H1 (cell line): ENCODE data around the gene JDP2. TPM values are rescaled to one million over a fixed set of nuclear protein-coding genes. Genes with fewer than 3 reads are reported as not detected.

ENCODE experiments used
- CREB1 ChIP-seq: IDR thresholded peaks from 2 replicates; pipeline ENCODE4 v1.6.1; 2012; ENCODE audit warnings: inconsistent platforms
- JUND ChIP-seq: IDR thresholded peaks from 2 replicates; pipeline ENCODE4 v1.6.1; 2011; ENCODE audit warnings: mild to moderate bottlenecking, improper control_type of control experiment, low read length
- RBBP5 ChIP-seq: IDR thresholded peaks from 2 replicates; pipeline ENCODE4 v1.7.1; 2012; ENCODE audit warnings: low read depth, mild to moderate bottlenecking, inconsistent platforms, low read length, moderate library complexity, borderline replicate concordance
- RNF2 ChIP-seq: fragments of 200-900, 300-1000 bp; sonication (generic); IDR thresholded peaks from 2 replicates; pipeline ENCODE4 v1.7.1; 2016; ENCODE audit warnings: borderline replicate concordance, low read depth, mild to moderate bottlenecking, antibody characterized with exemption, low read length; ENCODE audit not compliant: poor library complexity, severe bottlenecking; ENCODE audit errors: missing control alignments
- SIRT6 ChIP-seq: IDR thresholded peaks from one replicate; pipeline ENCODE4 v1.7.1; 2012; ENCODE audit warnings: low read length, inconsistent platforms
- YY1 ChIP-seq: IDR thresholded peaks from 2 replicates; pipeline ENCODE4 v1.6.1; 2011; ENCODE audit warnings: low read depth, mild to moderate bottlenecking, low read length
- polyA plus RNA-seq, 7 experiments: library from polyadenylated mRNA; depleted of rRNA in 3 of 7; stranded (reverse) in 5 of 7; unstranded in 2 of 7; fragments of >200 nt in 5 of 7; fragments of 200-250 nt in 2 of 7; gene quantifications; 1 replicate in 5 of 7; 2 replicates in 1 of 7; 4 replicates in 1 of 7; pipeline versions ENCODE4 v1.2.1 to v1.2.3, GENCODE V29; 2011 to 2013; ENCODE audit warnings: missing spikeins in 2 of 7, mixed read lengths in 2 of 7
- total RNA-seq: library from RNA; stranded (reverse); fragmentation: NEBNext Ultra II Directional; extraction: Animal tissue kit (Norgen Biotek cat#: 25700); gene quantifications from 2 replicates; pipeline ENCODE4 v1.2.1, GENCODE V29; 2021
- TF ChIP-seq, protein P1 (sequence below): fragments of 300-600 bp; sonication (generic); IDR thresholded peaks from 2 replicates; pipeline ENCODE4 v1.7.1; 2012; ENCODE audit warnings: low read length, moderate library complexity, mild to moderate bottlenecking, inconsistent platforms; ENCODE audit not compliant: insufficient replicate concordance

The JDP2 gene
- total and polyA plus RNA-seq, 2 of the 8 experiments (the other 6 are each of a cell fraction or from before 2014, with no cell fraction given) = 8.9 to 27.2 TPM

DNA sequence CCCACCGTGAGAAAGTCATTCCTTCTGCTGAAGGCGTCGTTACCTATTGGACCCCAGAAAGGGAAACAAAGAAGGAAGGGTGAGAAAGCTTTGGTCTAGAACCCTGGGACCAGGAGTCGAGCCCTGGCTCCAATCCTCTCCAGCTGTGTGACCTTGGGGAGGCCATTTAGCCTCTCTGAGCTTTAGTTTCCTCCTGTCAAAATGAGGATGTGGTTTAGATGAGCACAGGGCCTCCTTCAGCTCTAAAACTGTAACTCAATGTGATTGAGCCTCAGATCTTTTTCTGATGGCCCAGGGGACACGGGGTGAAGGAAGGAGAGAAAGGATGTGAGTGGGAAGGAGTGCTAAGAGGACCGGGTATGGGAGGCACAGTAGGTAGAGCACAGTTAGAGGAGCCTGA lies 7.7 kb downstream of the JDP2 start (continued):
- TF ChIP-seq, protein P1, sequence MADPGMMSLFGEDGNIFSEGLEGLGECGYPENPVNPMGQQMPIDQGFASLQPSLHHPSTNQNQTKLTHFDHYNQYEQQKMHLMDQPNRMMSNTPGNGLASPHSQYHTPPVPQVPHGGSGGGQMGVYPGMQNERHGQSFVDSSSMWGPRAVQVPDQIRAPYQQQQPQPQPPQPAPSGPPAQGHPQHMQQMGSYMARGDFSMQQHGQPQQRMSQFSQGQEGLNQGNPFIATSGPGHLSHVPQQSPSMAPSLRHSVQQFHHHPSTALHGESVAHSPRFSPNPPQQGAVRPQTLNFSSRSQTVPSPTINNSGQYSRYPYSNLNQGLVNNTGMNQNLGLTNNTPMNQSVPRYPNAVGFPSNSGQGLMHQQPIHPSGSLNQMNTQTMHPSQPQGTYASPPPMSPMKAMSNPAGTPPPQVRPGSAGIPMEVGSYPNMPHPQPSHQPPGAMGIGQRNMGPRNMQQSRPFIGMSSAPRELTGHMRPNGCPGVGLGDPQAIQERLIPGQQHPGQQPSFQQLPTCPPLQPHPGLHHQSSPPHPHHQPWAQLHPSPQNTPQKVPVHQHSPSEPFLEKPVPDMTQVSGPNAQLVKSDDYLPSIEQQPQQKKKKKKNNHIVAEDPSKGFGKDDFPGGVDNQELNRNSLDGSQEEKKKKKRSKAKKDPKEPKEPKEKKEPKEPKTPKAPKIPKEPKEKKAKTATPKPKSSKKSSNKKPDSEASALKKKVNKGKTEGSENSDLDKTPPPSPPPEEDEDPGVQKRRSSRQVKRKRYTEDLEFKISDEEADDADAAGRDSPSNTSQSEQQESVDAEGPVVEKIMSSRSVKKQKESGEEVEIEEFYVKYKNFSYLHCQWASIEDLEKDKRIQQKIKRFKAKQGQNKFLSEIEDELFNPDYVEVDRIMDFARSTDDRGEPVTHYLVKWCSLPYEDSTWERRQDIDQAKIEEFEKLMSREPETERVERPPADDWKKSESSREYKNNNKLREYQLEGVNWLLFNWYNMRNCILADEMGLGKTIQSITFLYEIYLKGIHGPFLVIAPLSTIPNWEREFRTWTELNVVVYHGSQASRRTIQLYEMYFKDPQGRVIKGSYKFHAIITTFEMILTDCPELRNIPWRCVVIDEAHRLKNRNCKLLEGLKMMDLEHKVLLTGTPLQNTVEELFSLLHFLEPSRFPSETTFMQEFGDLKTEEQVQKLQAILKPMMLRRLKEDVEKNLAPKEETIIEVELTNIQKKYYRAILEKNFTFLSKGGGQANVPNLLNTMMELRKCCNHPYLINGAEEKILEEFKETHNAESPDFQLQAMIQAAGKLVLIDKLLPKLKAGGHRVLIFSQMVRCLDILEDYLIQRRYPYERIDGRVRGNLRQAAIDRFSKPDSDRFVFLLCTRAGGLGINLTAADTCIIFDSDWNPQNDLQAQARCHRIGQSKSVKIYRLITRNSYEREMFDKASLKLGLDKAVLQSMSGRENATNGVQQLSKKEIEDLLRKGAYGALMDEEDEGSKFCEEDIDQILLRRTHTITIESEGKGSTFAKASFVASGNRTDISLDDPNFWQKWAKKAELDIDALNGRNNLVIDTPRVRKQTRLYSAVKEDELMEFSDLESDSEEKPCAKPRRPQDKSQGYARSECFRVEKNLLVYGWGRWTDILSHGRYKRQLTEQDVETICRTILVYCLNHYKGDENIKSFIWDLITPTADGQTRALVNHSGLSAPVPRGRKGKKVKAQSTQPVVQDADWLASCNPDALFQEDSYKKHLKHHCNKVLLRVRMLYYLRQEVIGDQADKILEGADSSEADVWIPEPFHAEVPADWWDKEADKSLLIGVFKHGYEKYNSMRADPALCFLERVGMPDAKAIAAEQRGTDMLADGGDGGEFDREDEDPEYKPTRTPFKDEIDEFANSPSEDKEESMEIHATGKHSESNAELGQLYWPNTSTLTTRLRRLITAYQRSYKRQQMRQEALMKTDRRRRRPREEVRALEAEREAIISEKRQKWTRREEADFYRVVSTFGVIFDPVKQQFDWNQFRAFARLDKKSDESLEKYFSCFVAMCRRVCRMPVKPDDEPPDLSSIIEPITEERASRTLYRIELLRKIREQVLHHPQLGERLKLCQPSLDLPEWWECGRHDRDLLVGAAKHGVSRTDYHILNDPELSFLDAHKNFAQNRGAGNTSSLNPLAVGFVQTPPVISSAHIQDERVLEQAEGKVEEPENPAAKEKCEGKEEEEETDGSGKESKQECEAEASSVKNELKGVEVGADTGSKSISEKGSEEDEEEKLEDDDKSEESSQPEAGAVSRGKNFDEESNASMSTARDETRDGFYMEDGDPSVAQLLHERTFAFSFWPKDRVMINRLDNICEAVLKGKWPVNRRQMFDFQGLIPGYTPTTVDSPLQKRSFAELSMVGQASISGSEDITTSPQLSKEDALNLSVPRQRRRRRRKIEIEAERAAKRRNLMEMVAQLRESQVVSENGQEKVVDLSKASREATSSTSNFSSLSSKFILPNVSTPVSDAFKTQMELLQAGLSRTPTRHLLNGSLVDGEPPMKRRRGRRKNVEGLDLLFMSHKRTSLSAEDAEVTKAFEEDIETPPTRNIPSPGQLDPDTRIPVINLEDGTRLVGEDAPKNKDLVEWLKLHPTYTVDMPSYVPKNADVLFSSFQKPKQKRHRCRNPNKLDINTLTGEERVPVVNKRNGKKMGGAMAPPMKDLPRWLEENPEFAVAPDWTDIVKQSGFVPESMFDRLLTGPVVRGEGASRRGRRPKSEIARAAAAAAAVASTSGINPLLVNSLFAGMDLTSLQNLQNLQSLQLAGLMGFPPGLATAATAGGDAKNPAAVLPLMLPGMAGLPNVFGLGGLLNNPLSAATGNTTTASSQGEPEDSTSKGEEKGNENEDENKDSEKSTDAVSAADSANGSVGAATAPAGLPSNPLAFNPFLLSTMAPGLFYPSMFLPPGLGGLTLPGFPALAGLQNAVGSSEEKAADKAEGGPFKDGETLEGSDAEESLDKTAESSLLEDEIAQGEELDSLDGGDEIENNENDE = no peak
- TF ChIP-seq CREB1 (no peak), YY1 (no peak), SIRT6 (no peak), RBBP5 (no peak), RNF2 (no peak), JUND (no peak)
